Sigmoid colon (tissue), 7 donors: ENCODE results near the gene DHDH. TPM values are rescaled to one million over a fixed set of nuclear protein-coding genes. Genes with fewer than 3 reads are reported as not detected.

Experiments used
- DNase-seq: peaks from one replicate; pipeline ENCODE4 v3.0.0-alpha.2; 2019
- H3K27ac ChIP-seq, 4 donors: fragments of 200-600 bp; sonication (generic); one replicate each; pipeline ENCODE4 v1.5.1; 2016 to 2019; ENCODE audit warnings: mild to moderate bottlenecking in 1 of 4
- H3K27me3 ChIP-seq, 3 donors: fragments of 200-600 bp; sonication (generic); one replicate each; pipeline ENCODE4 v1.5.1; 2019; ENCODE audit warnings: mild to moderate bottlenecking in 1 of 3
- H3K36me3 ChIP-seq, 4 donors: fragments of 200-600 bp; sonication (generic); one replicate each; pipeline ENCODE4 v1.5.1; 2016 to 2019
- H3K4me1 ChIP-seq, 4 donors: fragments of 200-600 bp; sonication (generic); one replicate each; pipeline ENCODE4 v1.5.1; 2017 to 2019
- H3K4me3 ChIP-seq, 4 donors: fragments of 200-600 bp; sonication (generic); one replicate each; pipeline ENCODE4 v1.5.1; 2017 to 2019; ENCODE audit warnings: mild to moderate bottlenecking in 2 of 4, moderate library complexity in 1 of 4
- H3K9me3 ChIP-seq, 4 donors: fragments of 200-600 bp in 3 of 4; sonication (generic) in 3 of 4; one replicate each; pipeline versions ENCODE4 v1.5.1 to v1.6.1; 2013 to 2019
- EP300 ChIP-seq, 4 donors: sonication (generic); formaldehyde crosslinking; IDR thresholded peaks; one replicate each; pipeline ENCODE4 v1.6.1; 2017; ENCODE audit warnings: antibody characterized with exemption in 4 of 4
- POLR2A ChIP-seq, 2 donors: fragments of 450-650 bp; IDR thresholded peaks; one replicate each; pipeline ENCODE4 v1.6.1; 2016; ENCODE audit warnings: antibody characterized with exemption in 2 of 2, mild to moderate bottlenecking in 2 of 2, moderate library complexity in 2 of 2
- POLR2AphosphoS5 ChIP-seq, 4 donors: sonication (generic); formaldehyde crosslinking; IDR thresholded peaks; one replicate each; pipeline ENCODE4 v1.6.1; 2017; ENCODE audit warnings: antibody characterized with exemption in 4 of 4
- WGBS, 2 donors: extraction: QIAGEN DNeasy Blood & Tissue Kit; methylation state at CpG; one replicate each; pipeline ENCODE4 v1.1.7; 2013; 5-methylcytosine and 5-hydroxymethylcytosine counted together
- intact Hi-C: fragments of 100-400 bp; cut with DNase I; formaldehyde crosslinking; loops from one replicate; pipeline ENCODE4 v1.15.1; 2023
- polyA plus RNA-seq, 3 donors: library from polyadenylated mRNA; stranded (reverse); fragments of 200-250 nt; gene quantifications; one replicate each; pipeline ENCODE4 v1.2.3, GENCODE V29; 2013
- total RNA-seq, 4 donors: library from RNA; depleted of rRNA; stranded (reverse); fragments of >200 nt; gene quantifications; one replicate each; pipeline ENCODE4 v1.1.0, GENCODE V29; 2016
- TF ChIP-seq, protein P1 (sequence below), 4 experiments: fragments of 450-650 bp in 3 of 4; fragments of 200-600 bp in 1 of 4; IDR thresholded peaks; one replicate each; pipeline ENCODE4 v1.5.1; 2016 to 2019; ENCODE audit warnings: antibody characterized with exemption in 4 of 4, mild to moderate bottlenecking in 3 of 4, moderate library complexity in 2 of 4
- donor health status: healthy with polysubstance abuse.
- donor health status: Bipolar disorder and iron deficiency.
- donor health status: healthy.

The DHDH gene
- total and polyA plus RNA-seq, 7 donors: 0.16 TPM; not detected in 6

DNA sequence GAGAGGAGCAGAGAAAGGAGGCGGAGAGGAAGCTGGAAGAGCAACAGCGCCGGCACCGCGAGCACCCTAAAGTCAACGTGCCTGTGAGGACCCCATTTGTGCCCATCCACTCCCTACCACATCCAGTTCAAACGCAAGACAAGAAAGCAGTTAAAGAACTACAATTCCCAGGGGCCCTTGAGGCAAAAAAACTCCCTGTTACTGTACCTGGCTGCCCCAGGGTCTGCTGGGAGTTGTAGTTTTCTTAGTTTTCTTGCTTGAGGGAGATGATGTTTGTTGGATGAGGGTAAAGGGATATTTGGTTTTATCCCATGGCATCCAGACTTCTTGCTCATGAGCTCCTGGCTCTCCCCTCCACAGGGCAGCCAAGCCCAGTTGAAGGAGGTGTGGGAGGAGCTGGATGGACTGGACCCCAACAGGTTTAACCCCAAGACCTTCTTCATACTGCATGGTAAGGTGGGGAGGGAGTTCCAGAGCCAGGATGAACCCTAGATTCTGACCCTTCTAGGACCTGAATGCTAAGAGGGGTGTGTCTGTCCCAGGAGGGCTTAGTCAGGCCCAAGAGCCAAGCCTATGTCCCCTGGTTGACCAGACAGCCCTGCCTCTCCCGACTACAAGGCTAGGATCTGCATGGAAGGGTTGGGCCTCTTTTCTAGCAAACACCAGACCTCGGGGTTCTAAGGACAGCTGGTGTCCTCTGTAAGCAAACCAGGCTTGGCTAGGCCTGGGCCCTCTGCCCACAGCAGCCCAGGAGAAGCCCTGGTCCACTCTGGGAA lies 20.2 kb upstream of the DHDH start:
- H3K36me3 ChIP-seq: peaks cover 28 to 97% (median 61%) of the 10 kb centered on the region in 4 donors
- WGBS, 2 donors: 96 to 97% methylated on average over 9 of the region's 9 CpGs
- no peaks in the 10 kb centered on the region for H3K27me3 ChIP-seq
- H3K9me3 ChIP-seq: no peaks in the 10 kb centered on the region
- H3K4me3 ChIP-seq: no peak overlapping the region
- TF ChIP-seq POLR2AphosphoS5 (IDR thresholded peaks at IDR 0.05) (no peak), POLR2A (IDR thresholded peaks at IDR 0.05) (no peak), EP300 (IDR thresholded peaks at IDR 0.05) (no peak)
- TF ChIP-seq, protein P1, sequence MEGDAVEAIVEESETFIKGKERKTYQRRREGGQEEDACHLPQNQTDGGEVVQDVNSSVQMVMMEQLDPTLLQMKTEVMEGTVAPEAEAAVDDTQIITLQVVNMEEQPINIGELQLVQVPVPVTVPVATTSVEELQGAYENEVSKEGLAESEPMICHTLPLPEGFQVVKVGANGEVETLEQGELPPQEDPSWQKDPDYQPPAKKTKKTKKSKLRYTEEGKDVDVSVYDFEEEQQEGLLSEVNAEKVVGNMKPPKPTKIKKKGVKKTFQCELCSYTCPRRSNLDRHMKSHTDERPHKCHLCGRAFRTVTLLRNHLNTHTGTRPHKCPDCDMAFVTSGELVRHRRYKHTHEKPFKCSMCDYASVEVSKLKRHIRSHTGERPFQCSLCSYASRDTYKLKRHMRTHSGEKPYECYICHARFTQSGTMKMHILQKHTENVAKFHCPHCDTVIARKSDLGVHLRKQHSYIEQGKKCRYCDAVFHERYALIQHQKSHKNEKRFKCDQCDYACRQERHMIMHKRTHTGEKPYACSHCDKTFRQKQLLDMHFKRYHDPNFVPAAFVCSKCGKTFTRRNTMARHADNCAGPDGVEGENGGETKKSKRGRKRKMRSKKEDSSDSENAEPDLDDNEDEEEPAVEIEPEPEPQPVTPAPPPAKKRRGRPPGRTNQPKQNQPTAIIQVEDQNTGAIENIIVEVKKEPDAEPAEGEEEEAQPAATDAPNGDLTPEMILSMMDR (IDR thresholded peaks at IDR 0.05): no peak
- no peak for DNase-seq
- no peak overlapping the region for H3K27ac ChIP-seq
- H3K4me1 ChIP-seq: no peaks in the 10 kb centered on the region
- intact Hi-C loops: loop anchor here (5.0 kb wide), 1 partner anchor 44 kb away; no protein-coding TSS in a partner anchor

GRCh38 chr19:48914181-48914580 lies 19.3 kb upstream of the DHDH start:
- intact Hi-C loops: loop anchor here (5.0 kb wide), 1 partner anchor 43 kb away; no protein-coding TSS in a partner anchor
- Histone ChIP-seq H3K9me3 (no peaks in the 10 kb centered on the region), H3K4me1 (no peaks in the 10 kb centered on the region), H3K36me3 (peaks cover 28 to 99% (median 60%) of the 10 kb centered on the region in 4 donors), H3K27me3 (no peaks in the 10 kb centered on the region), H3K4me3 (no peak overlapping the region), H3K27ac (no peak overlapping the region)
- no peak for TF ChIP-seq POLR2A (IDR thresholded peaks at IDR 0.05)
- TF ChIP-seq POLR2AphosphoS5 (IDR thresholded peaks at IDR 0.05): no peak
- TF ChIP-seq EP300 (IDR thresholded peaks at IDR 0.05): no peak
- TF ChIP-seq, protein P1 (IDR thresholded peaks at IDR 0.05): no peak
- 95 to 97% methylated on average over 8 of the region's 8 CpGs for WGBS, 2 donors
- no peak for DNase-seq

DNA sequence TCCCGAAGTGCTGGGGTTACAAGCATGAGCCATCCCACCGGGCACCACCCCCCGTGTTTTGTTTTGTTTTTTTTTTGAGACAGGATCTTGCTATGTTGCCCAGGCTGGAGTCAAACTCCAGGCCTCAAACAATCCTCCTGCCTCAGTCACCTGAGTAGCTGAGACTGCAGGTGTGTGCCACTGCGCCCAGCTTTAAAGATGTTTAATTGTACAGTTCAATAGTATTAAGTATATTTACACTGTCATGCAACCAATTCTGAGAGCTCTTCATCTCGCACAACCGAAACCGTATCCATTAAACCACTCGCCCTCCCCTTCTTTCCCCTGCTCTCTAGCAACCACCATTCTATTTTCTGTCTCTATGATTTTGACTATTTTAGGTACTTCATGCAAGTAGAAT lies 17.7 kb upstream of the DHDH start:
- WGBS, 2 donors: 90 to 91% methylated on average over 8 of the region's 8 CpGs
- H3K4me3 ChIP-seq: no peak overlapping the region
- H3K27me3 ChIP-seq: no peaks in the 10 kb centered on the region
- H3K4me1 ChIP-seq: no peaks in the 10 kb centered on the region
- TF ChIP-seq EP300 (IDR thresholded peaks at IDR 0.05) (no peak), POLR2AphosphoS5 (IDR thresholded peaks at IDR 0.05) (no peak), POLR2A (IDR thresholded peaks at IDR 0.05) (no peak)
- TF ChIP-seq, protein P1 (IDR thresholded peaks at IDR 0.05): no peak
- H3K36me3 ChIP-seq: peaks cover 26 to 97% (median 51%) of the 10 kb centered on the region in 4 donors
- H3K9me3 ChIP-seq: no peaks in the 10 kb centered on the region
- no peak for DNase-seq
- no peak overlapping the region for H3K27ac ChIP-seq
- intact Hi-C loops: no loop called here

DNA sequence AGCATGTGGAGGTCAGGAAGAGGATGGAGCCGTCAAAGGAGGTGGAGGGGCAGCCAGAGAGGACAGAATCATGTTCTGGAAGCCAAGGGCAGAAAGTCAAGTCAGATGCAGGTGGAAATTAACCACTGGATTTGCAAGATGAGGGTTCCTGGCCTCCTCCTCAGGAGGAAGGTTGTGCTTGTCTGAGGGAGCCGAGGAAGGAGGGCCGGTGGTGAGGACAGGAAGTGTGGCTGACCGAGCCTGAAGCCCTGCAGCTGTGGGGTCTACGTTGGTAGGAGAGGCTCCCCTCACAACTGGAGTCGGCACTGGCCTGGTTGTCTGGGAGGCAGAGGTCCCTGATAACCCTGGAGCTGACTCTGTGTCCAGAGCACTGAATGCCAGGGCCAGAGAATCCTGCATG lies 15.4 kb upstream of the DHDH start:
- WGBS, 2 donors: 68 to 87% methylated on average over 6 of the region's 6 CpGs

More for the DNA sequence above, 15.4 kb upstream of the DHDH start:
- intact Hi-C loops: no loop called here
- Histone ChIP-seq H3K36me3 (peaks cover 11 to 97% (median 45%) of the 10 kb centered on the region in 4 donors), H3K9me3 (no peaks in the 10 kb centered on the region), H3K27me3 (no peaks in the 10 kb centered on the region), H3K27ac (no peak overlapping the region), H3K4me1 (no peaks in the 10 kb centered on the region), H3K4me3 (no peak overlapping the region)
- no peak for DNase-seq
- TF ChIP-seq, protein P1 (IDR thresholded peaks at IDR 0.05): no peak
- TF ChIP-seq EP300 (IDR thresholded peaks at IDR 0.05) (no peak), POLR2A (IDR thresholded peaks at IDR 0.05) (no peak), POLR2AphosphoS5 (IDR thresholded peaks at IDR 0.05) (no peak)
